Measurements from ENCODE around the gene MACC1.

The MACC1 gene

GRCh38 chr7:20198260-20198659, 18.9 kb downstream of the MACC1 start:
- Histone ChIP-seq H3K4me3 (ENCODE audit: low read depth, low read length, poor library complexity, severe bottlenecking) (no peak overlapping the region), H3F3A (ENCODE audit: insufficient read depth, low read length) (peaks cover 15% of the 10 kb centered on the region; the same call in 1 of the 2 replicates), H3K9me3 (ENCODE audit: low read length) (no peaks in the 10 kb centered on the region), H3K9me2 (ENCODE audit: low read depth, low read length) (no peaks in the 10 kb centered on the region), H3K9ac (ENCODE audit: low read length) (no peak overlapping the region), H2AFZ (ENCODE audit: low read length) (no peak overlapping the region), H3K4me2 (ENCODE audit: low read length) (no peak overlapping the region), H3K27ac (ENCODE audit: low read depth, low read length, poor library complexity, severe bottlenecking) (peak overlapping the region; percentile 84), H3K36me3 (ENCODE audit: insufficient read depth, low read length) (peaks cover 19% of the 10 kb centered on the region; the same call in 1 of the 2 replicates), H3K4me1 (ENCODE audit: insufficient read depth, low read length, severe bottlenecking) (peaks cover 73% of the 10 kb centered on the region), H4K20me1 (ENCODE audit: insufficient read depth, low read length) (no peaks in the 10 kb centered on the region), H3K79me2 (ENCODE audit: insufficient read depth, low read length) (peaks cover 8% of the 10 kb centered on the region), H3K27me3 (ENCODE audit: insufficient read depth, low read length) (no peaks in the 10 kb centered on the region)
- TF ChIP-seq CTCF (IDR thresholded peaks at IDR 0.05; ENCODE audit: low read length) (no peak), EZH2 (IDR thresholded peaks at IDR 0.05; ENCODE audit: borderline replicate concordance, low read length) (no peak)

- H3K27me3 ChIP-seq (ENCODE audit: insufficient read depth, low read length), result no peaks in the 10 kb centered on the region
- peaks cover 8% of the 10 kb centered on the region for H3K79me2 ChIP-seq (ENCODE audit: insufficient read depth, low read length)
- H3K36me3 ChIP-seq (ENCODE audit: insufficient read depth, low read length), result peaks cover 19% of the 10 kb centered on the region; the same call in 1 of the 2 replicates
- H3K4me3 ChIP-seq (ENCODE audit: low read depth, low read length, poor library complexity, severe bottlenecking), result no peak overlapping the region
- no peaks in the 10 kb centered on the region for H3K9me2 ChIP-seq (ENCODE audit: low read depth, low read length)
- H3K4me1 ChIP-seq (ENCODE audit: insufficient read depth, low read length, severe bottlenecking), result peaks cover 75% of the 10 kb centered on the region
- no peak overlapping the region for H3K4me2 ChIP-seq (ENCODE audit: low read length)
- no peak overlapping the region for H2AFZ ChIP-seq (ENCODE audit: low read length)
- H4K20me1 ChIP-seq (ENCODE audit: insufficient read depth, low read length), result no peaks in the 10 kb centered on the region
- H3K27ac ChIP-seq (ENCODE audit: low read depth, low read length, poor library complexity, severe bottlenecking), result peak overlapping the region; percentile 84
- peak; percentile 80 for TF ChIP-seq CTCF (IDR thresholded peaks at IDR 0.05; ENCODE audit: low read length)
- TF ChIP-seq EZH2 (IDR thresholded peaks at IDR 0.05; ENCODE audit: borderline replicate concordance, low read length), result no peak
- H3F3A ChIP-seq (ENCODE audit: insufficient read depth, low read length), result peaks cover 13% of the 10 kb centered on the region; the same call in 1 of the 2 replicates
- H3K9ac ChIP-seq (ENCODE audit: low read length), result no peak overlapping the region
- no peaks in the 10 kb centered on the region for H3K9me3 ChIP-seq (ENCODE audit: low read length)
Measured at GRCh38 chr7:20197837-20198236, 19.3 kb downstream of the MACC1 start.

- Histone ChIP-seq H3F3A (ENCODE audit: insufficient read depth, low read length) (peaks cover 10% of the 10 kb centered on the region; the same call in 1 of the 2 replicates), H3K4me2 (ENCODE audit: low read length) (no peak overlapping the region), H3K79me2 (ENCODE audit: insufficient read depth, low read length) (peaks cover 8% of the 10 kb centered on the region), H4K20me1 (ENCODE audit: insufficient read depth, low read length) (no peaks in the 10 kb centered on the region), H3K36me3 (ENCODE audit: insufficient read depth, low read length) (peaks cover 19% of the 10 kb centered on the region; the same call in 1 of the 2 replicates), H2AFZ (ENCODE audit: low read length) (no peak overlapping the region), H3K4me3 (ENCODE audit: low read depth, low read length, poor library complexity, severe bottlenecking) (no peak overlapping the region), H3K27ac (ENCODE audit: low read depth, low read length, poor library complexity, severe bottlenecking) (no peak overlapping the region), H3K27me3 (ENCODE audit: insufficient read depth, low read length) (no peaks in the 10 kb centered on the region), H3K9me3 (ENCODE audit: low read length) (no peaks in the 10 kb centered on the region), H3K9ac (ENCODE audit: low read length) (no peak overlapping the region), H3K9me2 (ENCODE audit: low read depth, low read length) (no peaks in the 10 kb centered on the region), H3K4me1 (ENCODE audit: insufficient read depth, low read length, severe bottlenecking) (peaks cover 75% of the 10 kb centered on the region)
- TF ChIP-seq CTCF (IDR thresholded peaks at IDR 0.05; ENCODE audit: low read length) (no peak), EZH2 (IDR thresholded peaks at IDR 0.05; ENCODE audit: borderline replicate concordance, low read length) (no peak)
Measured at GRCh38 chr7:20197125-20197748, 19.9 kb downstream of the MACC1 start.

Measured in OCI-LY1 (cell line).